Hematopoietic multipotent progenitor cell (in vitro differentiated cells): ENCODE results near the gene MGAT1. TPM values are rescaled to one million over a fixed set of nuclear protein-coding genes. Genes with fewer than 3 reads are reported as not detected.

ENCODE experiments used
- DNase-seq, 3 donors: peaks; one replicate each; pipeline ENCODE4 v3.0.0-alpha.2; 2011 to 2015; ENCODE audit warnings: low read depth in 2 of 3, low spot score in 2 of 3
- total RNA-seq: library from RNA; depleted of rRNA; stranded (reverse); fragments of >200 nt; gene quantifications from one replicate; pipeline ENCODE4 v1.2.3, GENCODE V29; 2012

The MGAT1 gene
- total RNA-seq, 1 donor: 130 TPM

GRCh38 chr5:180736536-180736935, 66.1 kb downstream of the MGAT1 start:
- no peak for DNase-seq

Other genes with a start within 250 kb of the MGAT1 start
- gene SCGB3A1, start 211.3 kb downstream of the MGAT1 start, total RNA-seq: not detected
- gene FLT4, start 153.2 kb downstream of the MGAT1 start, total RNA-seq: 0.27 TPM
- gene OR2Y1, start 62.7 kb downstream of the MGAT1 start, total RNA-seq: not detected
- gene ZFP62, start 58.5 kb upstream of the MGAT1 start, total RNA-seq: 11.3 TPM
- gene BTNL8, start 96.4 kb upstream of the MGAT1 start, total RNA-seq: under 0.01 TPM
- gene BTNL3, start 186.0 kb upstream of the MGAT1 start, total RNA-seq: under 0.01 TPM
- under 0.01 TPM for gene BTNL9, start 237.5 kb upstream of the MGAT1 start, total RNA-seq